ENCODE measurements around the gene PLEKHA4.
"Not testable (repeated sequence)": the region's sequence is repeated elsewhere in the genome, so short reads cannot be mapped to it uniquely, and the experiment has no call there.

Gene PLEKHA4

GRCh38 chr19:48859711-48860572, 8.5 kb downstream of the PLEKHA4 start:
- DNase-seq, result peak; percentile 79

- peak; percentile 81 for DNase-seq
Observed at GRCh38 chr19:48858984-48859710, 9.3 kb downstream of the PLEKHA4 start.

DNA sequence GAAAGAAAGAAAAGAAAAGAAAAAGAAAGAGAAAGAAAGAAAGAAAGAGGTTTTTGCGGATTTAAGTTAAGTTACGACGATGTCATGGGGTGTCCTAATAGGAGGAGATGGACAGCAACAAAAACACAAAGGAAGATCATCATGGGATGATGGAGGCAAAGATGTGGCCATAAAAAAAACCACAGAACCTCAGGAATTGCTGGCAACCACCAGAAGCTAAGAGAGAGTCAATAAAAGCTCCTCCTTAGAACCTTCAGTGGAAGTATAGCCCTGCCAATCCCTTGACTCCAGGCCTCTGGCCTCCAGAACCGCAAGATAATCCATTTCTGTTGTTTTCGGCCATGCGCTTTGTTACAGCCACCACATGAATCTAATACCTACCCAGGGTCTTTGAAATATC, 11.5 kb downstream of the PLEKHA4 start:
- DNase-seq, result no peak

DNA sequence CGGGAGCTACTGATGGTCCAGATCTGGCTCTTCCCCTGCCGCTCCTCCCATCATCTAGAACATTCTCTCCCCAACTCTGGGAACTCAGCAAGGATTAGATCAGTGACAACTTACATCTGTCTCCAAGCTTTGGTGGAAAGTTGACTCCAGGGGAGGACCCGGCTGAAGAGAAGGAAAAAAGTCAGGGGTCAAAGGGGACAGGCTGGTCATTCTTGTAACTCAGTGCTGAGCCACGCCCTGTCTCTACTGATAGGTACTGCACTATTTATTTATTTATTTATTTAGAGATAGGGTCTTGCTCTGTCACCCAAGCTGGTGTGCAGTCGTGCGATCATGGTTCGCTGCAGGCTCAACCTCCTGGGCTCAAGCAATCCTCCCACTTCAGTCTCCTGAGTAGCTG, 14.3 kb downstream of the PLEKHA4 start:
- DNase-seq, result no peak

DNA sequence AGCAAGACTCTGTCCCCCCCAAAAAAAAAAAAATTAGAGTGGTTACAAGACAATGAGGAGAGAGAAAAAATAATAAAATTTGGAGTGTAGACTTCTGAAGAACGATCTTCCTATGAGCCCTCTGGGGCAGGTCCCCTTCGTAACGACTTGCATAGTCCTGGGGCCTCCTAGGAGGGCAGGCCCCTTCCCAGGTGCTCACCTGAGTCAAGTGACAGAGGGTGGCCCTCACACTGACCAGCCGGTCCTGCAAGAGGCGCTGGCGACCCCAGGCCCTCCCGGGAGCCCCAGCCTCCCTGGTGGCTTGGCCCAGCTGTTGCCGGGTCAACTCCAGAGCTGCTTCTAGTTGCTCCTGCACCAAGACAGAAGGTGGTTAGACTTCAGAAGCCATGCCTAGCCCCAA, 14.9 kb downstream of the PLEKHA4 start:
- no peak for DNase-seq

- no peak for DNase-seq
Observed at GRCh38 chr19:48852292-48852691, 16.1 kb downstream of the PLEKHA4 start.

- DNase-seq, result not testable (repeated sequence)
Observed at GRCh38 chr19:48846659-48847058, 21.8 kb downstream of the PLEKHA4 start.

- DNase-seq, result no peak
Observed at GRCh38 chr19:48845384-48845783, 23.0 kb downstream of the PLEKHA4 start.

DNA sequence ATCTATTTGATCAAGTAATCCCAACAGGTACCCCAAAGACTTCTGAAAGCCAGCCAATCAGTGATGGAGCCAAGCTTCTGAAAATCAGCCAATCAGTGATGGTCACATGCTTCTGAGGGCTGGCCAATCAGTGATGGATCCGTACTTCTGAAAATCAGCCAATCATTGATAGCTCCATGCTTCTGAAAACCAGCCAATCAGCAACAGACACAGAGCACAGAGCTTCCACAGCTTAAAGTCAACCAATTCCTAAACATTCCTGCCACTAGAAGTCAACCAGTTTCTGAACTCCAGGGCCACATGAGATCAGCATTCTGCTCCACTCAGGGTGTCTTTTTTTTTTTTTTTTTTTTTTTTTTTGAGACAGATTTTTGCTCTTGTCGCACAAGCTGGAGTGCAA, 23.9 kb downstream of the PLEKHA4 start:
- peak; percentile 47 for DNase-seq

DNA sequence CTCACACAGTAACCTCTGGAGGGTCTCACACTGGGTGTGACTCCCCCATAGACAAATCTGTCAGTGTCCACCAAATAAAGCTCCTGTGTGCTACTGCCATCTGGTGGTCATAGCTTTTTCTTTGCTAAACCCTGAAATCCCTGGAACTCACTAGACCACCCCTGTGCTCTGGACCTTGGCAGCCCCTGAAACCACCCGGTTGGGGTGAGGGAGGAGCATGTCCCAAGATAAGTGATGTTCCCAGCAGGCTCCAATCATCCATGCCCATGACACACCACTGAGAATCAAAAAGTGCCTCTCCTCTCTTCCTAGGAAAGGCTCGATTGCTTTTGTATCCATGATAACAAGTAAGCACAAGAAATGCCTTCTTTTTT, 25.6 kb downstream of the PLEKHA4 start:
- DNase-seq, result peak; percentile 77

DNA sequence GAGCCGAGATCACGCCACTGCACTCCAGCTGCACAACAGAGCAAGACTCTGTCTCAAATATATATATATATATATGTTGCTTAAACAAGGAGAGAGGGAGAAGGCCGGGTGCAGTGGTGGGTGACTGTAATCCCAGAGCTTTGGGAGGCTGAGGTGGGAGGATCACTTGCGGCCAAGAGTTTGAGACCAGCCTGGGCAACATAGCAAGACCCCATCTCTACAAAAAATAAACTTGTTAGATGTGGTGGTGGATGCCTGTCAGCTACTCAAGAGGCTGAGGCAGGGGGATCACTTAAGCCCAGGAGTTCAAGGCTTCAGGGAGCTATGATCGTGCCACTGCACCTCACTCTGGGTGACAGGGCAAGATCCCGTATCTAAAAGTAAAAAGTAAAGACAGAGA, 26.8 kb downstream of the PLEKHA4 start:
- no peak for DNase-seq

DNA sequence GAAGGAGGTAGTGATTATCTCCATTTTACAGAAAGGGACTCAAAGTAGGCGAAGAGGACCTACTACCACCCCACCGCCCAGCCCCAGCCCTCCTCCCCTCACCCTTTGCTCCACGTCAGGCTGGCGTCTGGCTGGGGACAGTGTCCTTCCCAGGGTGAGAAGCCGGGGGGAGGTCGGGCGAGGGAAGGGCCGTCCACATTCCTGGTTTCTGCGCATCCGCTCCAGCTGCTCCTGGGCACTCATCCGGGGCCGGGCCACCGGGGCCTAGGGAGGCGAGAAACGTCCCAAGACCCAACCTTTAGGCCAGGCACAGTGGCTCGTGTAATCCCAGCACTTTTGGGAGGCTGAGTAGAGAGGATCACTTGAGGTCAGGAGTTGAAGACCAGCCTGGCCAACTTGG, 27.4 kb downstream of the PLEKHA4 start:
- no peak for DNase-seq

DNA sequence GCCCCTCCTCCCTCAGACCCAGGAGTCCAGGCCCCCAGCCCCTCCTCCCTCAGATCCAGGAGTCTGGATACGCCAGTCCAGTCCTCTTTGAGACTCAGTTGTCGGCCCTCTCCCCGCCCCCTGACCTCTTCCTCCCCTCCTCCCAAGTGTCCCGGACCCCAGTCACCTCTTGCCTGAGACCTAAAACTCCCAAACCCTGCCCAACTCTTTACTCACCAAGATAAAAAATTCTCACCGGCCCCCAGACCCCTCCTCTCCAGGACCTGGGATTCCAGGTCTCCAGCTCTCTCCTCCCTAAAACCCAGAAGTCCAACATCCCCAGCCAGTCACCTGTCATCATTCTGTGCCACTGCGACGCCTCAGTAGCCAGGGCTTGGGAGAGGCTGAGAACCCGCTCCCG, 30.7 kb downstream of the PLEKHA4 start:
- DNase-seq, result no peak

- DNase-seq, result peak; percentile 94
Observed at GRCh38 chr19:48837051-48837524, 31.3 kb downstream of the PLEKHA4 start.

GRCh38 chr19:48836089-48837017, 32.1 kb downstream of the PLEKHA4 start, which contains the start of gene HSD17B14:
Gene HSD17B14 (minus strand): TSS chr19:48836491. CDS start chr19:48836411, 80 bp downstream.
- no peak for DNase-seq

DNA sequence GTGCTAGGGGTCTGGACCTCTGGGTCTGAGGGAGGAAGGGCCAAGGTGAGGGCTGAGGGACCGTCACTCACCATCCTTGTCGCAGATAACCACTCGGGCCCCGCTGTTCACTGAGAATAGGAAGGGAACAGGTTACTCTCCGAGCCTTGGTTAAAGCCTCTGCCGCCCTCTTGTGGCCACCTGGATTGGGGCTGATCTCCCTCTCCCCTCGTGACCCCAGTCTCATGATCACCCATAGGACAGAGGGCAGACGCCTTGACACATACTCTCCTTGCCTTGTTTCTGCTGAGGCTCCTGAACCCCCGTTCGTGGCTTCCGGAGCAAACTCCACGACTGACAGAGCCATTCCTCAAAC, 32.7 kb downstream of the PLEKHA4 start:
- DNase-seq, result peak; percentile 95

GRCh38 chr19:48833977-48834376, 34.4 kb downstream of the PLEKHA4 start:
- DNase-seq, result no peak

- no peak for DNase-seq
Observed at GRCh38 chr19:48833049-48833448, 35.4 kb downstream of the PLEKHA4 start.

DNA sequence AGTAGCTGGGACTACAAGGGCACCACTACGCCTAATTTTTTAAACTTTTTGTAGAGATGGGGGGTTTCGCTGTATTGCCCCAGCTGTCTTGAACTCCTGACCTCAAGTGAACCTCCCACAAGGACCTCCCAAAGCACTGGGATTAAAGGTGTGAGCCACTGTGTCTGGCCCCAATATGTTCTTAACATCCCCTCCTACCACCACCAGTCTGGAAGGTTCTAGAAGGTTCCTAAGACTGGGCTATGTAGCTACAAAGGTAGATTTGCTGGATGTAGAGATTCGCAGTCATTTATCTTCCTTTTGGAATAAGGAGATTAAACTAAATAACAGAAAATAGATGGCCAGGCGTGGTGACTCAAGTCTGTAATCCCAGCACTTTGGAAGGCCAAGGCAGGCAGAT, 37.5 kb downstream of the PLEKHA4 start:
- DNase-seq, result no peak

GRCh38 chr19:48830088-48830487, 38.3 kb downstream of the PLEKHA4 start:
- no peak for DNase-seq

DNA sequence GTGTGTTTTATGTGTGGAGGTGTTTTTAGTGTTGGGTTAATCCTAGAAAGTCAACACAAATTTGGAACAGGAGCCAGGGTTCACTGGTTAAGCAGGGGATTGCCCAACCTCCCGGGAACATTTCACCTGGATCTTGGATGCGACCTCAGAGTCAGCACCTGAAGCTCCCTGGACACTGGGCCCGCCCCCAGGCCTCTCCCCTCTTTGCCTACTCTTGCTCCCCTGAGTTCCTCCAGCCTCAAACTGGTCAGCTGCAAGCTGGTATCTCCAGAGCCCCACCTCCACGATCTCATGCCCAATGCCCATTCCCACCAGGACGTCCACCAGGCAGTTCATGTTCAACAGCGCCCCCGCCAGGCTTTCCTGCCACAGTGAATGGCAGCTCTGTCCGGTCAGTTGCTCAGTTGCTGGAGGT, 41.8 kb downstream of the PLEKHA4 start:
- DNase-seq, result no peak

DNA sequence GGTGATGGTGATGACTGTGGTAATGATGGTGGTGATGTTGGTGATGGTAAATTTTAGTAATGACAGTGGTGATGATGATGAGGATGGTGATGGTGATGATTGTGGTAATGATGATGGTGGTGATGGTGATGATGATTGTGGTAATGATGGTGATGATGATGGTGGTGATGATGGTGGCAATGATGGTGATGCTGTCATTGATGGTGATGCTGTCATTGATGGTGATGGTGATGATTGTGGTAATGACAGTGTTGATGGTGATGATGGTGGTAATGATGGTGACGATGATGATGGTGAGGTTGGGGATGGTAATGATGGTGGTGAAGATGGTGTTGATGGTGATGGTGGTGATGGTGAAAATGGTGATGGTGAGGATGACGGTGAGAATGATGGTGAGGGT, 45.9 kb downstream of the PLEKHA4 start:
- DNase-seq, result no peak

GRCh38 chr19:48821633-48822032, 46.8 kb downstream of the PLEKHA4 start:
- DNase-seq, result no peak
